ENCODE results near the gene SH3BP5L.

SH3BP5L gene

GRCh38 chr1:248851390-248851789, 25.7 kb upstream of the SH3BP5L start:
- DNase-seq (ENCODE audit: low read depth in 2 of 3, low spot score in 2 of 3), result no peak

DNA sequence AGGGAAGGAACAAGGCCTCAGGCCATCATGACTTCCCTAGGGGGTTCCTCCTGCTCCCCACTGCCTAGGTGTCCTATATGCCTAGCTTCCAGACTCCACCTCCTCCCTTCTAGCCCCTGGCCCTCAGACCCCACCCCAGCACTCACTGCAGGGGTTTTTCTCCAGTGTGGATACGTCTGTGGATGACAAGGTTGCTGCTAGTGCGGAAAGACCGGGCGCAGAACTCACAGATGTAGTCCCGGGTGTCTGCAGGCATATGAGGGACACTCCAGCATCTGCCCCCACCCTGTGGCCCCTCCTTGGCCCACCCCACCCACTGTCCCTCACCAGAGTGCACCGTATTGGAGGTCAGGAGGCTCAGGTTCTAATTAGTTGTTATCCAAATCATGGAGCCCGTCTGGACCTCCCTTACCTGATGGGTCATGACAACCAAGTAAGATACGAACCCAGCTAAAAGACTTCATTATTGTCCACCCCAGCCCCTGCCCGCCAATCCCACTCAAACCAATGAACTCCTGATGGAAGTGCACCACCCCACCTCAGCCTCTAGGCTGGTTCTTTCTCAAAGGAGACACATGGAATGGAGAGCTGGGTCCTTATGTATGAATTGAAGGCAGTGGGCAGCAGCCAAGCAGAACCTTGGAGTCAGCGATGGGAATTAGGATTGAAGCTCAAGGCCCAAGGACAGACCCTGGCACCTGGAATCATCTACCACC, 25.0 kb upstream of the SH3BP5L start:
- DNase-seq (ENCODE audit: low read depth in 2 of 3, low spot score in 2 of 3), result no peak

DNA sequence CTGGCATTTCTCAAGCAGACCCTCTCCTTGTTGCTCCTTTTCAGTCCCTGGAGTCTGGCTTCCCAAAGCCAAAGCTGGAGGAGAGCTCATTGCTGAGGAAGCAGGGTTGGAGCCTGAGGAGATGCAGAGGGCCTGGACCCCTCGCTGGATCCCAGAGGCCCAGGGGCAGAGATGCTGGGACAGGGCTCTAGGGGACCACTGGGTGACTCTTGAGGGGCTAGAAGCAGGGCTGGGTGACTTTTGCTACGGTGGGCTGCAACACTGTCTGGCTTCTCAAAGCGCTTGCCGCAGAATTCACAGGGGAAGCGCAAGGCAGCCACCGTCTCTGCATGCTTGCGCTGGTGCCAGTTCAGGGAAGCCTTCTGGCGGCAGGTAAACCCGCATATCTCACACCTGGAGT, 24.4 kb upstream of the SH3BP5L start:
- no peak for DNase-seq (ENCODE audit: low read depth in 2 of 3, low spot score in 2 of 3)

DNA sequence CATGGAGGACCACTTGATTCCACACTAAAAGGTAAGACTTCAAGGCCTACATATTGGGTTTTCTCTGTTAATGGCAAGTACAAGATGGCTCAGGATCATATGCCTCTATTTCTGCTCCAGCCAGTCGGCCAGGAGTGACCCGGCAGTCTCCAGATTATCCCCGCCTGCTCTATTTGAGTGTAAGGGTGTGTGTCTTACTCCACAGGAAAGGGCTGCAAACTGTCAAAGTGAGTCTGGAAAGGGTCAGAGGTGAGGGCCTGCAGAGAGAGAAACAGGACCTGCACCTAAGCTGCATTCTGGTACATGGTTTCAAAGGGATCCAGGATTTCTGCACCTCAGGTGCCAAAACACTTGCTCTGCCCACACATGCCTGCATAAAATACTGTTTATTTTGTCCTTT, 23.9 kb upstream of the SH3BP5L start:
- DNase-seq (ENCODE audit: low read depth in 2 of 3, low spot score in 2 of 3), result no peak

GRCh38 chr1:248849152-248849551, 23.4 kb upstream of the SH3BP5L start:
- no peak for DNase-seq (ENCODE audit: low read depth in 2 of 3, low spot score in 2 of 3)

DNA sequence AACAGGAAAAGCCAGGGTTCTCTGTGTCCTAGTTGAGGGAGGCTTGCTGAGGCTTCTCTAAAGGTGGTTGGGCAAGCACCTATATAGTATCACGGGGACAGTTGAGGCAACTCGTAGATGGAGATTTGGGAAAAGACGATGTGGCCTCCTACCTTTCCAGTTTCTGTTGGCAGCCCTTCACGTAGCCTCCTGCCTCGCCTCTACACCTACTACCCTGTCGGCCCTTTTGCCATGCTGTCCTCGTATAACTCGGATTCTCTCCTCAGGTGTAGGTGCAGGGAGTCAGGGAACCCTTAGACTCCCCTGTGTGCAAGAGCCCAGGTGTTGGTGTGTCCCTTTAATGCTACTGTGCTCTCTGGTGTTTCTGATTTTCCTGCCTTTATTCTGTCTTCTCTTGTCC, 22.9 kb upstream of the SH3BP5L start:
- no peak for DNase-seq (ENCODE audit: low read depth in 2 of 3, low spot score in 2 of 3)

DNA sequence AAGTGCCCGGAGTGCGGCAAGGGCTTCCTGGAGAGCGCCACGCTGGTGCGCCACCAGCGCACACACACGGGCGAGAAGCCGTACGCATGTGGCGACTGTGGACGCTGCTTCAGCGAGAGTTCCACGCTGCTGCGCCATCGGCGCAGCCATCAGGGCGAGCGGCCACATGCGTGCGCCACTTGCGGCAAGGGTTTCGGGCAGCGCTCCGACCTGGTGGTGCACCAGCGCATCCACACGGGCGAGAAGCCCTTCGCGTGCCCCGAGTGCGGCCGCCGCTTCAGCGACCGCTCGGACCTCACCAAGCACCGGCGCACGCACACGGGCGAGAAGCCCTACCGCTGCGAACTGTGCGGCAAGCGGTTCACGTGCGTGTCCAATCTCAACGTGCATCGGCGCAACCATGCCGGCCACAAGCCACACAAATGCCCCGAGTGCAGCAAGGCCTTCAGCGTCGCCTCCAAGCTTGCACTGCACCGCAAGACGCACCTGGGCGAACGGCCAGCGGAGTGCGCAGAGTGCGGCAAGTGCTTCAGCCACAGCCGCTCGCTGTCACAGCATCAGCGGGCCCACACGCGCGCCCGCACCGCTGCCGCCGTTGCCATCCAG, 22.3 kb upstream of the SH3BP5L start:
- no peak for DNase-seq (ENCODE audit: low read depth in 2 of 3, low spot score in 2 of 3)

- DNase-seq (ENCODE audit: low read depth in 2 of 3, low spot score in 2 of 3), result no peak
Observed at GRCh38 chr1:248847181-248847955, 21.7 kb upstream of the SH3BP5L start.

DNA sequence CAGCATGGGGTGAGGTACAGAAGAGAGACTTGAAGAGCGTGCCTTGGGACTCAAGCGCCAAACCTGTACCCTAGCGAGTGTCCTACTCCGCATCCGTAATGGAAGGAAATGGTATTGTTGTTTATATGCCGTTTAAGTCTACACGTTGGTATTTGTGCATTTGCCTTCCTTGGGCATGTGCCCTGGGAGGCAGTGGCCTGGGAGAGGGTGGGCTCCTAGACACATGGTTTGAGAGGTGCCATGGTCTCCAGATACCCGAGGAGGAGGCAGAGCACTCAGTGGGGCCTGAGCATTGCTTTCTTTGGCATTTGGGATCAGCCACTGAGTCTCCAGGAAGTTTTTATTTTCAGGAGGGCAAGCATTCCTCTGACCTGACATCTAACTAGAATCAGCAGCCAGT, 18.8 kb upstream of the SH3BP5L start:
- no peak for DNase-seq (ENCODE audit: low read depth in 2 of 3, low spot score in 2 of 3)

DNA sequence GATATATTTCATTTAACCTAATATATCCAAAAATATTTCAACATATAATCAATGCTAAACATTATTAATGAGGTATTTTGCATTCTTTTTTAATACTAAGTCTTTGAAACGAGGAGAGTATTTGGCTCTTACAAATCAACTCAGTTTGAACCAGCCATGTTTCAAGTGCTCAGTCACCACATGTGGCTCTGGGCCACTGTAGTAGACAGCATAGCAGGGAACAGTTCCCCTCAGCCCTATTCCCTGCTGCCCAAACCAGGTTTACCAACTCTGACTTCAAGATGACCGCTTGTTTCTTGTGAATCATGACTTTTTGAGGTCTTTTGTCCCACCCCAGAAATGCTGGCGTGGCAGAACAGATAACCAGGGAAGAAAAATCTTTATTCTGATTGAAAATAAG, 18.0 kb upstream of the SH3BP5L start:
- no peak for DNase-seq (ENCODE audit: low read depth in 2 of 3, low spot score in 2 of 3)

DNA sequence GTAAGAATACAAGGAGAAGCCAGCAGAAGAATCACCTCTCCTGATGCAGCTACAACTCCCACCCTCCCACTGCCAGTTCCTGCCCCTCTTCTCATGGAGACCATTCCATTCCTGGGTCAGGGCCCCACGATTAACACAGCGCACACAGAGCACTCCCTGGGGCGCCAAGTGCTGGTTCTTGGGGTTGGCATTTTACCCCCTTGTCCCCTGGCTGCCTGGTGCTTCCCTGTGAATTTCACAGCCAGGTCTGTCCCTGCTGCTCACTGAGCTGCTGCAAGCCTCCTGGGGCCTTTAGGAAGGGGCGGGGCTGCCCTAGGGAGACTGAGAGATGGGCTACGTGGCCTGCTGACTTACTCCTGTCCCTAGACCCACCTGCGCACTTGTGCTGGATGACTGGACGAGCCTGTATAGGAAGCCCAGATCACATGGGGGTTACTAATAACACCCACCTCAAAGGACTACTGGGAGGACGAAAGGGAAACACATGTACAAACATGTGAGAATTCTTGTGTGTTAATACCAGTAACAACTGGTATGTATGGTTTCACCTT, 17.1 kb upstream of the SH3BP5L start:
- DNase-seq (ENCODE audit: low read depth in 2 of 3, low spot score in 2 of 3), result no peak

GRCh38 chr1:248841702-248842395, 16.1 kb upstream of the SH3BP5L start:
- no peak for DNase-seq (ENCODE audit: low read depth in 2 of 3, low spot score in 2 of 3)

DNA sequence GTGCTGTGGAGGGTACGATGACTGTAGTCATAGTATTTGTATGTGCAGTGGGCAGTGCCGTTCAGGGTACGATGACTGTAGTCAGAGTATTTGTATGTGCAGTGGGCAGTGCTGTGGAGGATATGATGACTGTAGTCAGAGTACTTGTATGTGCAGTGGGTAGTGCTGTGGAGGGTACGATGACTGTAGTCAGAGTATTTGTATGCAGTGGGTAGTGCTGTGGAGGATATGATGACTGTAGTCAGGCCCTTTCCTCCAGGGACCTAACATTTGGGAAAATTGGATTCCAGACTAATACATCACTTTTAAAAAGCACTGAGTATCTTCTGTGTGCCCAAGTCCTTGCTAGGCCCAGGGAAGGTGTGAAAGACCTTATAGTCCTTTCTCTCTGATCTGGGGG, 15.2 kb upstream of the SH3BP5L start:
- no peak for DNase-seq (ENCODE audit: low read depth in 2 of 3, low spot score in 2 of 3)

GRCh38 chr1:248839168-248839555, 13.4 kb upstream of the SH3BP5L start:
- DNase-seq (ENCODE audit: low read depth in 2 of 3, low spot score in 2 of 3), result no peak

GRCh38 chr1:248838357-248839167, 12.8 kb upstream of the SH3BP5L start:
- DNase-seq (ENCODE audit: low read depth in 2 of 3, low spot score in 2 of 3), result peak; percentile 58 to 73 (median 65)

- DNase-seq (ENCODE audit: low read depth in 2 of 3, low spot score in 2 of 3), result peak; percentile 70 to 83 (median 77)
Observed at GRCh38 chr1:248837781-248838356, 12.2 kb upstream of the SH3BP5L start, which contains the start of gene ZNF672. ZNF672 (plus strand) TSS chr1:248838224; CDS start chr1:248847275, 9,051 bp downstream.

- no peak for DNase-seq (ENCODE audit: low read depth in 2 of 3, low spot score in 2 of 3)
Observed at GRCh38 chr1:248837045-248837780, 11.5 kb upstream of the SH3BP5L start.

DNA sequence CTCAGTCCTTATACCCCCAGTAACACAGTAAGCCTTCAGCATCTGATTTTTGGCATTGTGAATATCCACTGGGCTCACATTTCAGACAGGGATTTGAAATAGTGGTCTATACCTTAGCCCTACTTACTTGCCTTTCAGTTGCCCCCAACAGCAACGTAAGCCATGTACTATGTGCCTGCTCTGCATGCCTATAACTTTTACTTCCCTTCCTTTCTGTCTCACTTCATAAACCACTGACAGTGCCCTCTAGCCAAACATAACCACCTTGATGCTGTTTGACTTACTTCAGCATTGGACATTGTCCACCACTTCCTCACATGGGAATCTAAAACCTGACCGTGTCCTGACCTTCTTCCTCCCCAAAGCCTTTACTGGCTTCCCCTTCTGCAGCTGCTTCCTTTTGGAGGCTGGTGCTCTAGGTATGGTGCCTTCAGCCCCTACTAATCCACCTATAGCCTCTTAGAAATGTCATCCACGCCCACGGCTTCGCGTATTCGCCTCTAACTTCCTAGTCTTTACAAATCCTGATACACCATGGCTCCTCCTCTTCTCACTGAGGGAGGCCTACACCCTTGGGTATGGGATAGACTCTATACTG, 8.7 kb upstream of the SH3BP5L start:
- no peak for DNase-seq (ENCODE audit: low read depth in 2 of 3, low spot score in 2 of 3)

DNA sequence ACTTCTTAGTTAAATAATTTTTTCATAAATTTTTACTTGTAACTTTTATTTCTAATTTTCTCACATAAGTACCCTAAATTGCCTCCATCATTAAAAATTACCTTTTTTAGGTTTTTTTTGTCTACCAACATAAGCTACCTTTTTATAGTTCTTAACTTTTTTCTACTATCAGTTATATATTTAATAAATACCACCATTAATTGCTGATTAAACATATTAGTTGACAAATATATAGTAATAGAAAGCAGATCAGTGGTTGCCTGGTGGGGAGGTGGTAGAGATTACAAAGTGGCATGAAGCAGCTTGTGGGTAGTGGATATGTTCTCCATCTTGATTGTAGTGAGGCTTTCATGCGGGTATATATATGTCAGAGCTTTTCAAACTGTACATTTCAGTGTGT, 6.1 kb upstream of the SH3BP5L start:
- DNase-seq (ENCODE audit: low read depth in 2 of 3, low spot score in 2 of 3), result no peak

Measured in activated CD8-positive, alpha-beta memory T cell treated with anti-CD3 and anti-CD28 coated beads for 48 hours (primary cell).